ENCODE measurements around the gene ARHGAP26.

ARHGAP26 gene

DNA sequence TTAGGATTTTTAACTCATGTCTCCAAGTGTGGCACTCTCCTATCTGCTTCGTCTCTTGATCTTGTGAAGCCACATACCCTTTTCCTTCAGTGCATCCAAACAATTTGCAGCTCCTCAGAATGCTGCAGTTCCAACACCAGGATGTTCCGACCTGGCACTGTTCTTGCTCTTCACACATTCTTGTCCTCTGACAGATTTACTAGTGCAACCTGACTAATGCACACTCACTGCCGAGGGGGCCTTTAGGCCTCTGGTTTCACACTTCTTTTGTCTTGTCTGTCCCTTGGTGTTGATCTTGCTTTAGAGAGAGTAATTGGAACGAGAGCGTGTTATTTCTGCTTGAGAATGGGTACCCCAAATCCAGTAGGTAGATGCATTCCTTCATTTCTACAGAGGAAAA, 15.0 kb downstream of the ARHGAP26 start:
- DNase-seq: no peak

DNA sequence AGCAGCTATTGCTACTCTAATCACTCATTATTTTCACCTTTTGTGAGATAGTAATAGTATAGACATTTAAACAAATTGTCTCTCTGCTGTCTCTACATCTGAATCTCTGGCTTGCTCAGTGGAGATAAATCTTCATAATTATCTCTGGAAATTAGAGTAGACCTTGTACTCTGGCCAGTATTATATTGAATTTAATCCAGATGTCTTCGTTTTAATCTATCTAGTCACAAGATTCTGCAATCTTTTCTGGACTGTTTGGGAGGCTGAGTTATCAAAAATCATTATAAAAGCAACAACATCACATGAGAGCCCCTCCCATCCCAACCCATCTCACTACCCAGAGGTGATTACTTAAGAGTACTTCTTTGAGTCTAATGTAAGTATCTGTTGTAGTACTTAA, 19.0 kb downstream of the ARHGAP26 start:
- no peak for DNase-seq

DNA sequence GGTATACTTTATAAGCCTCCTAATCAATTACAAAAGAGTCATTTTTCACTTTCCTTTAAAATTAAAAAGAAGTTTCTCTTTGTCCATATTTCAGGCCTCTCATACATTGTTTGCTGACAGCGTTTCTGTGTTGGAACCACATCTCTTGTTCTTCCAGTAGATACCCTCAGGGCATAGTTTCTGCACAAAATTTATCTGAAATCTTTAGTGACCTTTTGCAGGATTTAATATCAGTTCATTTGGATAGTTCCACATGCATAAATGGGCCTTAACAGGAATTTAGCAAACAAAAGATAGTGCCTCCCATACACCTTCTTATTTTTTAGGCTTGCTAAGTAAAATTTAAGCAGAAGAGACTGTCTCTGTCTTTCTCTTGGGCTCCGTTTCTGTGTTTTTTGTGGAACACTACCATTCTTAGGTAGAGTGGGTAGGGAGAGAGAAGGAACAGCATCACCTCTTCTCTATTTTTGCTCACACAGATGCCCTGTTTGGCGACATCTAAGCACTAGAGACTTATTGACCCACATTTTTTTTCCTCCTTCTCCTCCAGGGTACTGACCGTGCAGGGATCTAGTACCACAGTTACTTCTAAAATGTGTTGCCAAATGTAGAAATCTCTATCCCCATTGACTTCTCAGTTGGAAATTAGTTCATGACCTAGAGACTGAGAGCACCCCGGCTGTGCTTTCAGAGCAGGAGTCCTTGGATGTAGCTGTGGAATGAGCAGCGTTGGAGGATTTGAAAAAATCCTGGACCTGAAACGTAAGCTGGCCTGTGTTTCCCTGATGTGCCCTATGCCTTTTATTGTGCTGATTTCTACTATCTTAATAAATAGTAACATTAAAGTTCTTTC, 22.1 kb downstream of the ARHGAP26 start:
- DNase-seq: no peak

DNA sequence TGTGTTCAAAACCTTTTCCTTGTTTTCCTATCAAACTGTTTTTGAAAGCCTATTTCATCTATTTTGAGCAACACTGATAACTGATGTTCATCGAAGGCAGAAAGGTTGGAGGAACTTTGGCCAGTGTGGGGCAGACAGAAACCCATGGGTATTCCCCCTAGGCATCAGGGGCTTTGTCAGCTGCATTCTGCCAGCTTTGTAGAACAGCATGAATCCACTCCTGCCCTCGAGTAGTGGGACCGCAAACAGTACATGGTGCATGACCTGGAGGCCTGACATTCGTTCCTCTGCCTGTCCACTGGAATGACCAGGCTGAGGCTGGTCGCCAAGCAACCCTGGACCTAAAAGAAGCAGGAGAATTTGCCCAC, 22.7 kb downstream of the ARHGAP26 start:
- no peak for DNase-seq

DNA sequence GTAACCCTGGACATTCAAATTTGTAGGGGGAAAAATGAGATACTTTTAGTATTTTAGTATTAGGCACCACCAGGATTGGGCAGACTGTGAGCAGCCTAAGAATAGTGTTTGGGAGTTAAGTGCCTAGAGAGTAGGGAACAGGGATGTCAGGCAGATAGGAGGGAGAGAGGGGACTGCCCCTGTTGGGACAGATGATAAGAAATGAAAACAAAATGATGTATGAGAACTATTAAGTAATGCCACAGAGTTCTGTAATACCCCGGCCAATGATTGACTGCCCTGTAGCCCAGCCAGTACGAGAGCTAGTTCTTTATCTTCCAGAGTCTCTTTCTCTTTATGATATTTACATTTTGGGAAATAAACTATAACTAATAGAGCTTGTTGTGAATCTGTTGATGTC, 24.4 kb downstream of the ARHGAP26 start:
- DNase-seq: no peak

DNA sequence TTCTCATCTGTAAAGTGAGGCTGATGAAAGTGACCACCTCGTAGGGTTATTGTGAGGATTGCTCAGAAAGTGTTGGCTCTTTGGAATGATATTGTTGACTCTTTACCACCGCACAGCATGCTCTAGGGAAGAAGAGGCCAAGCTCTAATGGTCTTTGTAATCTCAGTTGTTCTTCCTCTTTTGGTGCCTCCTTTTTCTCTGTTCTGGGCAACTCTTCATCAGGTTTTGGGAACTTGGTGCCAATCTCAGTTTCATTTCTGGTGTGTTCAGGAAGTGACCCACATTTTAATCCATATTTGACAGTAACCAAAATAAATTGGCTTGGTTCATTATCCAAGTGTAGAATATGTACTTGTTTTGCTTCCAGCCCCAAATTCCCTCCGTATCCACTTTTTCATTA, 25.1 kb downstream of the ARHGAP26 start:
- DNase-seq: no peak

DNA sequence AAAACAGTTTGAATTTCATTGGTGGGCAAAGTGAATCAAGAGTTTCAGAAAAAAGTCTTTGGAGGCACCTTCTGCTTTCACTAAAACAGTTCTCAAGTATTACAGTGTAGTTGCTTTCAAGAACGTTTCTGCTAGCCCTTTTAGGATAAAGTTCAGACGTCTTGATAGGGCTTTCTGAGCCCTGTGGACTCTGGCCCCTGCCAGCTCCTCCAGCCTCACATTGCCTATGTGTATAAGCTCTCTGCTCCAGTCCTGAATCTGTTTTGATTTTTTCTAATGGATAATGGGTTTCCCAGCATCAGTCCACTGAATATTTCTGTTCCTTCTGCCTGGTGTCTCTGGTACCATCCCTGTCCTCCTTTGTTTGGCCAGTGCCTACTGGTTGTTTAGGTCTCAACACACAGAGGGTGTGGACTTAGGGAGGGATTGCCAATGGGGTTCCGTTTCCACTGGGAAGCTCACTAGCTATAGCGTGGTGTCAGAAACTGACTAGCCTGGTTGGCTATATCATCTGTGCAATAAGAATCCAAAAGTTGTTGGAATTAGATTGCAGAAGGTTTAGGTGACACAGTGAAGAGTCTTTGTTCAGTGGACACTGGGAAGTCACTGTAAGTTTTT, 26.4 kb downstream of the ARHGAP26 start:
- no peak for DNase-seq

DNA sequence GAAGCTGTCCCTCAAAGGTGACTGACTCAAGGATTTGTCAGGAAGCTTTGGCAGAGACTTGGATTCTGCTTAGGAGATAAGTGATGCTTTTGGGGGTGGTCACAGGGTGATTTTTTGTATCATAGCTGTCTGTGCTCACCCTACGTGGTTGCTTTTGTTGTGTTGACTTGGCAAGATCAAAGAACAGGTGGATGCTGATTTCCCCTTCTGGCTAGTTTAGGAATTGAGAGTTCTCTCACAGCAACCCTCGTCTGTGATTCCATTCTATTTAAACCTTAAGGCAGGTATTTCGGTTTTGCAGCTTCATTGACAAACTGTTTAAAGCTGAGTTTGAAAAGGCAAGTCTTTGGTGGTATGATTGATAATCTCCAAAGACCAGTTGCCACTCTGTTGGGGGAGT, 27.2 kb downstream of the ARHGAP26 start:
- no peak for DNase-seq

DNA sequence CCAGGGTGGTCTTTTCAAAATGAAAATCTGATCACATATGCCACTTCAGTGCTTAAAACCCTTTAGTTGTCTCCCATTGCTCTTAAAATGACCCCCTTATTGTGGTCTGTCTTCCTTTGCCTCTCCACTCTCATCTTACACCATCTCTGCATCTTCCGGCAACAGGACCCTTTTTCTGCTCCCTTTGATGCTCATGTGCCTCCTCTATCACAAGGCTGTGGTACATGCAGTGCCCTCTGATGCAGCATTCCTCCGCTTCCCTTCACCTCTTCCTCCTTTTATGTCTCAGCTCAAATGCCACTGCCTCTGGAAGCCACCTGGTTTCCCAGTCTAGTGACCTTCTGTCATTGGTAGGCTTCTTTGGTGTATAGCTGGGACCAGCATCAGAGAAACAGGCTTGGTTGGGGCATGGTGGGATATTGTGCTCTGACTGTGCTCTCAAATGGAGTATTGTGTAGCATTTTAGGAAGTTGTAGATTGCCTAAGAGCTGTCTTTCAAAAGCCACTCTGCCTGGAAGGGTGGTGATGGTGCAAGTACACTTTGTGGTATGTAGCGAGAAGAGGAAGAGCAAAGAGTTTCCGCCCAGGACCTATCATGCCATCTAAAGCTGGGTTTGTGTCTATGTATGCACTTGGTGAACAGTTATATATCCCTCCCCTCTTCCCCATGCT, 28.1 kb downstream of the ARHGAP26 start:
- no peak for DNase-seq

DNA sequence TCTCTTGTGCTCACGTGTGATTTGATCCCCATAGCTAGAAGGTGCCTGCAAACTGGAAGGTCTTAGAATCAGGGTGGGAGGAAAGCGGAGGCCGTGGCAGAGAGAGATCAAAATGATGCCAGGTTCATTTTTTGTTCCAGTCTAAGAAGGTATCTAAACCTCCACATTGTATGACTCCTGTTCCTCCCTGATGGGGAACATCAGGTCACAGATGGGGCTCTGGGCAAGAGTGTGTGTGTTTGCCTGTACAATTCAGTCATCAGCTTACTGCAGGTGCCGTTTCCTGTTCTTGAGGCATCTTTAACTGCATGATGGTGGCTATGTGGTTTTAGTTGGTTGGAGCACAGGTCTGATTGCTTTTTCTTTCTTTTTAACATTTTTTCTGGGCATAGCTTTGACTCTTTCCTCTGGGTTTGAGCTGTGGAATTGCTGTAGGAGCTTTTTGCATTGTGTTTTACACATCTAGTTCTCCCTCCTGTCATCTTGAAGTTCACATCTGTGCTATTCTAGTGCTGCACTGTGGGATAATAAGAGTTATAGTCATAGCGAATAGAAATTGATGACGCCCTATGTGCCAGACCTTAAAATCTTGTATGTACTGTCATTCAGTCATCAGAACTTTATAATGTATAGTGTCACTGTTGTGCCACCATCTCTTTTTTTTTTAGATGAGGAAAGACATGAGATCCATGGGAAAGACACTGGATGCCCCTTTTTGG, 30.8 kb downstream of the ARHGAP26 start:
- peak; percentile 65 for DNase-seq

DNA sequence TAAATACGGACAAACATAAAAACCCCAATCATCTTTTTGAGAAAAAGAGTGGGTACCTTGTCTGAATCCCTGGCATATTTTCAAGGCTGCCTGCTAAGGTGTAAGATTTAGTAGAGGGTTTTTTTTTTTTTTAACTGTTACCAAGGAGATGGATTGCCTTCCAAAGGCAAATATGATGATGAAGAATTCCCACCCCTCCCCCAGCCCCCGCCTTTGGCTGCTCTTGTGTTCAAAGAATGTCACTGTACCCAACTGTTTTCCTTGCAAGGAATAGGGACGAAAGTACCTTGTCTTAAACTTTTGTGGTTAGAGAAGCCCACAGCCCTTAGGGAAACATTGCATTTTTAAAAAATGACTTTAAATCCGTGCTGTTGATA, 31.3 kb downstream of the ARHGAP26 start:
- no peak for DNase-seq

DNA sequence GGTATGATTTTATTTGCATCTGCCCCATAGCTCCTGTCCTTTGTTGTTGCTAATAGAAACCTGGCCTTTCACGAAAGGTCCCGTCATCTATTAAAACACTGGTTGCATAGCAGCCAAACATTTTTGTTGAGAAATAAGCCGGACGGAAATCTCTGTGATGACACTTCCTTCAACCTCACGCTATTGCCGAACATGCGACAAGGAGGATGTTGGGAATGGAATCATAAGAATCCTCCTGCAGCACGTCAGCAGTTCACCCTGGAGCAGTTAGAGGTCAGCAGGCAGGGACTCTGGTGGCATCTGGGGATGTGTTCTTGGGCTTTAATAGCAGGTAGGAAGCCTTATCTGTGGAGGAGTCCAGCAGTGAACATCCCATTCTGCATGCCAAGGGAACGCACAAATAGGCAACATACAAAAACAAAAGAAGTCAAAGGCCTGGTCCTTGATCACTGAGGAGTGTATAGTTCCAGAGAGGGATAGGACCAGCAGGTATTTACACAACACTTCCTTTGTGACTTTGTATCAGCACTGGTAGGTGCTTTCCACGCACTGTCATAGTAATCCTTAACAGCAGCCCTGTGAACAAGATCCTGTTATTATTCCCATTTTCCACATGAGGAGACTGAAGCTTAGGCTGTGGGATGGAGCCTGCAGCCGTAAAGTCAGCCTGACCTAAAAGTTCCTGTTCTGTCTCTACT, 33.4 kb downstream of the ARHGAP26 start:
- no peak for DNase-seq

DNA sequence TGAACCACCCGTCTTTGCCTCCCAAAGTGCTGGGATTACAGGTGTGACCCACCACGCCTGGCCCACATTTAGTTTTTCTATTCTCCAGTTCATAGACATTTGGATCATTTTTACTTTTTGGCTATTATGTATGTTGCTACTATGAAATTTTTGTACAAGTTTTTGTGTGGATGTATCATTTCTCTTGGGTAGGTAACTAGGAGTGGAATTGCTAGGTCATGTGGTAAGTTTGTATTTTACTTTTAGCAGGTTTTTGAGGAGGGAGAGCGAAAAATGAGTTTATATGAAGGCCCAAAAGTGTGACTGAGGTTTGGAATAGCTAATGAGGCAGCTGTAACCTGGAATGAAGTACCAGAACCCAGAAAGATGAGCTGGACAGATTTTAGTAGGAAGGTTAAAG, 35.2 kb downstream of the ARHGAP26 start:
- no peak for DNase-seq

DNA sequence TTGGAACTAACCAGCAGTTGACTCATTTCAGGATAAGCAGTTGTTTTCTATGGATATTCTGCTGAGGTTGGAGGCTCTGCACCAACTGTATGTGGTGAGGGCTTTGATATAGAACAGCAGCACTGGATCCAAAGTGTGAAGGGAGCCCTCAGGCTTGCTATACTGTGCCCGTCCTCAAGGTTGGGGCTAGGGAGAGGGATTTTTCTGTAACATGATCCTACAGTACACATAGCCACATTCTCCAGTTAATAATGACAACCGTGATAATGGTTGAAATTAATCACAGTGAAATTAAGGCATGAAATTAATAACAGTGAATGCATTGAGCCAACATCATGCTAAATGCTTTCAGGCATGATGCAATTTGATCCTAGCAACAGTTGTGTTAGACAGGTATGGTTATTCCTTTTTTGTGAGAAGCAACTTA, 36.7 kb downstream of the ARHGAP26 start:
- no peak for DNase-seq

DNA sequence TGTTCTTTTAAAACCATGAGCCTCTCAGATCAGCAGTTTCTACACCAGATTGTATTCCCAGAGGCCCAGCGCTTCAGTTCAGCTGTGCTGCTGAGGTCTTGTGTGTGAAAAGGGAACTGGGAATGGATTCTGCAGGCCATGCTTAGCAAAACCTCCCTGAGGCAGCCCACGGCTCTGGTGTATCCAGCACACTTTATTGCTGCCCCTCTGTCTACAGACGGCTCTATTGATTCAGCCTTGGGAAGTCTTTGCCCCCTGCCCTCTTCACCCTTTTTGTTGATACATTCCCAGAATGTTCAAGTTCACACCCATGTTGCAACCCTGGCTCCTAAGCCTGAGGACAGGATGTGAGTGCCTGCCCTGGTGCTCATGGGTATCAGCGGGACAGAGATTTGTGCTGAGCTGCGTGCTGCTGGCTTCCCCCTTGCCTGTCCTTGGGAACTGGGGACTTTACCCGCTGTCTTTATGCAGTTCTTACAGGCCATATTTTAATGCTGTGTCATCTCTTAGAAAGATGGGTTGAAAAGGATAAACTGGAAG, 37.3 kb downstream of the ARHGAP26 start:
- no peak for DNase-seq

DNA sequence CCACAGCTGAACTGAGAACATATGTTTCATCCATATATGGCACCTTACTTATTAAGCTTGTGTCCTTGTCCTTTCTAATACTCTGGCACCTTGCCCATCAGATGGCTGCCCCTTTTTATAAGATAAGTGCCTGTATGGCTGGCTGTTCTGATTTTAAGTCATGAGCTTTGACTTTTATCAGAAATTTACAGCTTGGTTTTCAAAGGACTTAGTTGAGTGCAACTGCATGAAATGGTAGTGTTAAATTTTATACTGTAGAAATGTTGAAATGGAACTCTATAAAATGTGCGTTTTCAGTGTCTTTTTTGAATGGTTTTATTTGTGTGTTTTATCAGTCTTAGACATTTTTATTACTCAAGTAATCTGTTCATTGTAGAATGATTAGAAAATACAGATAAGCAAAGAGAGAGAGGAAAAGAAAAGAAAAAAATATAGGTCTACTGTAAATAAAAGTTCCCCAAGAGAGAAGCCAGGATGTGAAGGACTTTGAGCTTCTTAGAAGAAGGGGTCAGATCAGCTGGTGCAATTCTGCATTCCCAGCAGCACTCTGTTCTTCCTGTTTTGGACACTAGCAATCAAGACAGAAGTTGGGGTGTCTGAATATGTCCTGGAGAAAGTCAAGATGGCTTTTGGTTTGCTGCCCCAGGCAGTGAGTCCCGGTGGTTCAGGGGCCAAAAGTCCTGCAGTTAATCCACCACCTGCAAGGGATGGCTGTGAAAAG, 38.9 kb downstream of the ARHGAP26 start:
- no peak for DNase-seq

DNA sequence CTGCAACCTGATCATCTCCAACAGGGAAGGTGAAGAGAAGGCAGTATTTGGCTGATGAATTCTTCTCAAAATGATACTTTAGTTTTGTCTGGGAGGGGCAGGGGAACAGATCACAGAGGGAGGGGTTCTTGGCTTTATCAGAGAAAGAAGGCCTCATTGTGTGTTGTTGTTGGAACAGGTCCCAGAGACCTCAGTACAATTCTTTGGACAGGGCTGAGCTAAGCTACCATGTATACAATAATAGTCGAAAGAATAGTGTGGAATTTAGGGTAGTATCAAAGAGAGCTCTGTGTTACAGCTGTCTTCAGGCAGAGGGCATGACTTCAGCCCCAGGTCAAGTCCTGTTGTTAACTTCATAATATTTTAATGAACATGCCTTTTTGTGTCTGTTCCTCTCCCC, 39.9 kb downstream of the ARHGAP26 start:
- no peak for DNase-seq

DNA sequence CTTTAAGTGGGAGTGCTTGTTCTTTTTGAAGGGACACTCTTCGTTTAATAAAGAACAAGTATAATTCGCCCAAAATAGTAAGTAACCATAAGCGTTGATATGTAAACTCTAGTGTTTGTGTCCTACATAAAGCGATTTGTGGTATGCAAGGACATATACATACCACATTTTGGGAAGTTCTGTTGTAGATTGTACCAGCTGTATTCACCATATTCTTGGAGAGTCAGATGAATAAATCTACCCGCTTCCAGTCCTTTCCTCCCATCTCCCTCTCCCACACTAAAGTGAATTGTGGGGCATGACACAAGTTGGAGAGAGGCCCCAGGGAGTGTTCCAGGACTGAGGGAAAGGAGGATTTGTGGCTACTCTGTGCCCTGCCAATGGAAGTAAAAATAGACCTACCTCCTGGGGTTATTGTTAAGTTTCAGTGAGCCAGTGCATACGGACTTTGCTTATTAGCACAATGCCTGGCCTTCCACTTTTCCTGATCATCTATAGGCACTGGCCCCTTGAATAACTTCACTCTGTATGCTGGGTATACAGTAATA, 40.6 kb downstream of the ARHGAP26 start:
- no peak for DNase-seq

DNA sequence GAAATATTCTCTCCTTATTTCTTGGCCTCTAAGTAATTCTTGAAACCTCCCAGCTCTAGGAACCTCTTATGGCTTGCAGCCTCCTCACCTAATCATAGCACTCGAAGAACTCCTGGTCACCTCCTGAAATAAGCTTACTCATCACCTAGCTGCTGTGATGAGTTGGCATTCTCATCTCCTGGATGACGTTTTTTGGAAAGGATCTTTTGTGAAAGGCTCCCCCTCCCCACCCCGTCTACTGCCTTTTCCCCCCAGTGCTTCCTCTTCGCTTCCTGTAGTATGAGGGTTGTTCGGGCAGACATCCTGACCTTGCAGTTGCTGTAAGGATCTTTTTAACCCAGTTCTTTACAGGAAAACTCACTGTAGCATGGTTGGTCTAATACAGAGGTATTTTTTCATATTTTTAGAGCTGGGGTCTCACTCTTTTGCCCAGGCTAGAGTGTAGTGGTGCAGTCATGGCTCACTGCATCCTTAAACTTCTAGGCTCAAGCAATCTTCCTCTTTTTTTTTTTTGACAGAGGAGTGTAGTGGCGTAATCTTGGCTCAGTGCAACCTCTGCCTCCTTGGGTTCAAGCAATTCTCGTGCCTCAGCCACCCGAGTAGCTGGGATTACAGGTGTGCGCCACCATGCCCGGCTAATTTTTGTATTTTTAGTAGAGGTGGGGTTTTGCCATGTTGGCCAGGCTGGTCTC, 41.8 kb downstream of the ARHGAP26 start:
- DNase-seq: no peak

DNA sequence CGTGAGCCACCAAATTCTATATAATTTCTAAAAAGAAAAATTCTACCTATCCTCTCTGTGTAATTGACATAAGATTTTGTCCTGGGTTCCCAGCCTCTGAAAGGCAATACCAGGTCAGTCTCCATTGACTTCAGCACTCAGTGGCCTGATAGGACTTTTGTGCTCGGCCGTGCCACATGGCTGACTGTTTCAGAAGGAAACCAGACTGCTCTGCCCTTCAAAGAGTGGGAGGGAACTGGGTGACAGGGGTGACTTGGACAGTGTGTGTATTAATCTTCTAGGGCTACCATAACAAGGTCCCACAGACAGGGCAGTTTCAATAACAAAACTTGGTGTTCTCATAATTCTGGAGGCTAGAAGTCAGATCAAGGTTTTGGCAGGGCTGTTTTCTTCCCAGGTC, 43.0 kb downstream of the ARHGAP26 start:
- DNase-seq: no peak

DNA sequence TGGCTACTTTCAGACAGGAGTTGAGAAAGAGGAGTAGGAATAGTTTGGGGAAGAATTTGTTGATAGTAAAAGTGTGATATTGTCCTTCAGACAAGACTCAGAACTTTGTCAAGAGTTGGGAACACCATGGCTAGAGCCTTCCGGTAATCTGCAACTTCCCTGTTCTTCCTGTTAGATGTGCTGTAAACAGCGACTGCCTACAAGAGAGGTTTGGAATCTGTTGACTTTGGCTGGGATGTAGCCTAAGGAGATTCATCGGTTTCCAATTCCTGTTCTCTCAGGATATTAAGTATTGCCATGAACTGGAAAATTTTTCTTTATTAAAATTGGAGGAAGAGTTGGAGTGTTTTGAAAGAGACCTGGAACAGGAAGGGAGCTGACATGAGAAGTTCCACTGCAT, 43.9 kb downstream of the ARHGAP26 start:
- DNase-seq: no peak
